Keratinocyte (primary cell): ENCODE measurements around the gene UBA6. TPM values are rescaled to one million over a fixed set of nuclear protein-coding genes. Genes with fewer than 3 reads are reported as not detected.

Source experiments
- DNase-seq: peaks from one replicate; pipeline ENCODE4 v3.0.0-alpha.2; 2011; ENCODE audit warnings: low read depth, missing footprints, low spot score
- FAIRE-seq: peaks from 2 replicates; lab custom pipeline; 2011; peaks lifted over from hg19 to GRCh38; lab: Jason Lieb, UNC
- H2AFZ ChIP-seq: 2 replicates; pipeline ENCODE4 v1.6.0; 2012; ENCODE audit warnings: low read length, control low read depth, inconsistent platforms; ENCODE audit not compliant: control insufficient read depth
- H3K27ac ChIP-seq: 2 replicates; pipeline ENCODE4 v1.5.1; 2011; ENCODE audit warnings: low read length; ENCODE audit not compliant: control insufficient read depth, insufficient read depth
- H3K27me3 ChIP-seq: 3 replicates; pipeline ENCODE4 v1.6.0; 2011; ENCODE audit warnings: low read length; ENCODE audit not compliant: control insufficient read depth, insufficient read depth; ENCODE audit errors: extremely low read depth
- H3K36me3 ChIP-seq, 2 experiments: 2 replicates in 1 of 2; 3 replicates in 1 of 2; pipeline ENCODE4 v1.5.1; 2011; ENCODE audit warnings: low read length in 2 of 2, mild to moderate bottlenecking in 1 of 2; ENCODE audit not compliant: control insufficient read depth in 2 of 2, insufficient read depth in 2 of 2; ENCODE audit errors: extremely low read depth in 1 of 2
- H3K4me1 ChIP-seq: 3 replicates; pipeline ENCODE4 v1.5.1; 2011; ENCODE audit warnings: low read length; ENCODE audit not compliant: control insufficient read depth, insufficient read depth; ENCODE audit errors: extremely low read depth
- H3K4me2 ChIP-seq: 3 replicates; pipeline ENCODE4 v1.6.0; 2011; ENCODE audit warnings: low read depth, low read length; ENCODE audit not compliant: control insufficient read depth, insufficient read depth; ENCODE audit errors: extremely low read depth
- H3K4me3 ChIP-seq, 3 experiments: fragments of 200-600 bp in 1 of 3; sonication (generic) in 1 of 3; 2 replicates in 2 of 3; 3 replicates in 1 of 3; pipeline ENCODE4 v1.5.1; 2011 to 2016; ENCODE audit warnings: low read length in 3 of 3, mild to moderate bottlenecking in 3 of 3, control low read depth in 2 of 3, inconsistent platforms in 1 of 3, low read depth in 1 of 3, mixed read lengths in 1 of 3, mixed run types in 1 of 3, moderate library complexity in 1 of 3; ENCODE audit not compliant: control insufficient read depth in 2 of 3, insufficient read depth in 2 of 3; ENCODE audit errors: extremely low read depth in 1 of 3
- H3K79me2 ChIP-seq: 2 replicates; pipeline ENCODE4 v1.6.0; 2012; ENCODE audit warnings: low read length; ENCODE audit not compliant: control insufficient read depth, insufficient read depth
- H3K9ac ChIP-seq: 3 replicates; pipeline ENCODE4 v1.6.0; 2011; ENCODE audit warnings: low read length; ENCODE audit not compliant: control insufficient read depth, insufficient read depth; ENCODE audit errors: extremely low read depth
- H3K9me1 ChIP-seq: 3 replicates; pipeline ENCODE4 v1.6.0; 2011; ENCODE audit warnings: low read length; ENCODE audit not compliant: control insufficient read depth, insufficient read depth; ENCODE audit errors: extremely low read depth
- H3K9me3 ChIP-seq: 2 replicates; pipeline ENCODE4 v1.5.1; 2012; ENCODE audit warnings: low read depth, low read length; ENCODE audit not compliant: control insufficient read depth
- H4K20me1 ChIP-seq: 3 replicates; pipeline ENCODE4 v1.6.0; 2011; ENCODE audit warnings: low read length; ENCODE audit not compliant: control insufficient read depth, insufficient read depth; ENCODE audit errors: extremely low read depth
- EZH2 ChIP-seq: IDR thresholded peaks from one replicate; pipeline ENCODE4 v1.6.1; 2012; ENCODE audit warnings: inconsistent platforms, mild to moderate bottlenecking, low read length, moderate library complexity
- dilution Hi-C: fragments of 300-500 bp; cut with MboI; formaldehyde crosslinking; loops from one replicate; pipeline ENCODE4 v1.7.0; 2020; ENCODE audit warnings: low sequenced_read_pairs; ENCODE audit not compliant: extremely low pct_ligation_motif_present
- polyA plus RNA-seq, 5 experiments: library from polyadenylated mRNA; depleted of rRNA in 3 of 5; stranded (reverse) in 3 of 5; stranded (forward) in 1 of 5; unstranded in 1 of 5; fragments of >200 nt; gene quantifications; 1 replicate in 1 of 5; 2 replicates in 3 of 5; 3 replicates in 1 of 5; pipeline versions ENCODE4 v1.2.1 to v1.2.3, GENCODE V29; 2011 to 2012; ENCODE audit warnings: missing spikeins in 2 of 5, low read depth in 1 of 5, low replicate concordance in 1 of 5
- TF ChIP-seq, protein P1 (sequence below), 3 experiments: IDR thresholded peaks in 1 of 3; conservative IDR thresholded peaks in 1 of 3; optimal IDR thresholded peaks in 1 of 3; 2 replicates in 2 of 3; 3 replicates in 1 of 3; pipeline versions ENCODE3 to v1.5.1; 2011; ENCODE audit warnings: low read length in 3 of 3, mild to moderate bottlenecking in 3 of 3, moderate library complexity in 2 of 3, control low read depth in 1 of 3, inconsistent platforms in 1 of 3; ENCODE audit not compliant: insufficient read depth in 2 of 3; ENCODE audit errors: extremely low read depth in 1 of 3

Gene UBA6
- polyA plus RNA-seq, 1 donor (not counting 4 experiments of a cell fraction or from before 2014, with no cell fraction given) = 221 TPM

DNA sequence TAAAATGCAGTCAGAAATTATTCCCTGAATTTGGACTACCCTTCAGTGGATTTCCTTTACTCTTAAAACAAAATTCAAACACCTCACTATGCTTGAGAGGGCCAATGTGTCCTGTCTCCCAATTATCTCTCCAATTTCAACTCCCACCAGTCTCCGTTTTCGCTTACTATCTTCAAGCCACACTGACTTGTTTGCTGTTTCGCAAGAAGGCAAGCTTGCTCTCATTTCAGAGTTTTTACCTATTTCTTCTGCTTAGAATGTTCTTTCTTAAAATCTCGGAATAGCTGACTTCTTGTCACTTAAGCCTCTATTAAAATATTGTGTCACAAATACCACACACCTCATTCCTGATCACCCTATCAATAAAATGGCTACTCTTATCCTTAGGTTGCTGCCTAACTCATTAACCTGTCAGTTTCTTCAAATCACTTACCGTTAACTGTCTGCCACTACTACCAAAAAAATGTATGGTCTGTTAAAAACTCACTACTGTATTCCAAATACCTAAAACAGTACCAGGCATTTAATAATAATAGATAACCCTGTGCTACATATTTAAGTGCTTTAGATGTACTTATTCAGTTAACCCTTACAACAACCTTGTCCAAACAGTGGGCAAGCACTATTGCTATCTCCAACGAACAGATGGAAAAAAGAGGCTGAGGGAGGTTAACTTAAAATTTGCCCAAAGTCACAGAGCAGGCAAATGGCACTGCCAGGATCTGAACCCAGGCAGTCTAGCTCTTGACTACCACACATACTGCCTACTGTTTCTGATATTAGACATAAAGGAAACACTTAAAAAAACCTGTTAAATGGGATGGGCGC is 2.9 kb downstream of the UBA6 start:
- H3K27me3 ChIP-seq = no peaks in the 10 kb centered on the region
- H3K9ac ChIP-seq = no peak overlapping the region
- H3K36me3 ChIP-seq = peaks cover 0 to 2% of the 10 kb centered on the region in 2 experiments
- H2AFZ ChIP-seq = no peak overlapping the region
- no peak overlapping the region for H3K27ac ChIP-seq
- H4K20me1 ChIP-seq = no peaks in the 10 kb centered on the region
- H3K4me3 ChIP-seq = peak overlapping the region in 1 of 3 experiments; percentile 13
- H3K79me2 ChIP-seq = peaks cover 92% of the 10 kb centered on the region
- no peaks in the 10 kb centered on the region for H3K9me3 ChIP-seq
- peak overlapping the region; percentile 94 for H3K4me2 ChIP-seq
- H3K9me1 ChIP-seq = no peaks in the 10 kb centered on the region
- TF ChIP-seq EZH2 = no peak
- TF ChIP-seq, protein P1, sequence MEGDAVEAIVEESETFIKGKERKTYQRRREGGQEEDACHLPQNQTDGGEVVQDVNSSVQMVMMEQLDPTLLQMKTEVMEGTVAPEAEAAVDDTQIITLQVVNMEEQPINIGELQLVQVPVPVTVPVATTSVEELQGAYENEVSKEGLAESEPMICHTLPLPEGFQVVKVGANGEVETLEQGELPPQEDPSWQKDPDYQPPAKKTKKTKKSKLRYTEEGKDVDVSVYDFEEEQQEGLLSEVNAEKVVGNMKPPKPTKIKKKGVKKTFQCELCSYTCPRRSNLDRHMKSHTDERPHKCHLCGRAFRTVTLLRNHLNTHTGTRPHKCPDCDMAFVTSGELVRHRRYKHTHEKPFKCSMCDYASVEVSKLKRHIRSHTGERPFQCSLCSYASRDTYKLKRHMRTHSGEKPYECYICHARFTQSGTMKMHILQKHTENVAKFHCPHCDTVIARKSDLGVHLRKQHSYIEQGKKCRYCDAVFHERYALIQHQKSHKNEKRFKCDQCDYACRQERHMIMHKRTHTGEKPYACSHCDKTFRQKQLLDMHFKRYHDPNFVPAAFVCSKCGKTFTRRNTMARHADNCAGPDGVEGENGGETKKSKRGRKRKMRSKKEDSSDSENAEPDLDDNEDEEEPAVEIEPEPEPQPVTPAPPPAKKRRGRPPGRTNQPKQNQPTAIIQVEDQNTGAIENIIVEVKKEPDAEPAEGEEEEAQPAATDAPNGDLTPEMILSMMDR (optimal IDR thresholded peaks at IDR 0.05 in 1 of 3, IDR thresholded peaks at IDR 0.05 in 1 of 3, conservative IDR thresholded peaks at IDR 0.05 in 1 of 3; ENCODE audit: extremely low read depth in 1 of 3, insufficient read depth in 2 of 3, low read length in 3 of 3) = no peak
- H3K4me1 ChIP-seq = peaks cover 20% of the 10 kb centered on the region
- dilution Hi-C loops = no loop called here
- FAIRE-seq (peak; percentile 5), DNase-seq (no peak)

DNA sequence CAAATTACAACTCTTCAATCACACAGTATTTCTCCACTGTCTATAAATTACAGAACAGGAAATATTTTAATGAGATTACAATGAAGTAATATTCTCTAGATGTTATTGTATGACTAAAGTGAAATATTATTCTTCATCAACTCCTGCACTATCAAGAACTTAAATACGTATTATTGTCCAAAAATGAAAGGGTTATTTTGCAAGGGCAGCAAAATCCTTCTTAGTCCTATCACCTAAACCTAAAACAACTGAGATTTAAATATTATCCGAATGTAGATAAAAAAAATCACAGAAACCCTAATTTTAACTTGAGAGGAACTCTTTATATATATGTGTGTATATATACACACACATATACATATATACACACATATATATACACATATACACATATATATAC is 4.9 kb downstream of the UBA6 start:
- H3K4me3 ChIP-seq = no peak overlapping the region
- H3K36me3 ChIP-seq = peaks cover 8 to 9% of the 10 kb centered on the region in 2 experiments
- H3K9me3 ChIP-seq = no peaks in the 10 kb centered on the region
- dilution Hi-C loops = no loop called here
- H3K27ac ChIP-seq = no peak overlapping the region
- H3K79me2 ChIP-seq = peaks cover 93% of the 10 kb centered on the region
- no peak overlapping the region for H3K9ac ChIP-seq
- TF ChIP-seq EZH2 = no peak
- TF ChIP-seq, protein P1 (optimal IDR thresholded peaks at IDR 0.05 in 1 of 3, IDR thresholded peaks at IDR 0.05 in 1 of 3, conservative IDR thresholded peaks at IDR 0.05 in 1 of 3; ENCODE audit: extremely low read depth in 1 of 3, insufficient read depth in 2 of 3, low read length in 3 of 3) = no peak
- no peaks in the 10 kb centered on the region for H3K27me3 ChIP-seq
- FAIRE-seq (no peak), DNase-seq (no peak)
- no peak overlapping the region for H2AFZ ChIP-seq
- no peak overlapping the region for H3K4me2 ChIP-seq
- H3K9me1 ChIP-seq = no peaks in the 10 kb centered on the region
- no peaks in the 10 kb centered on the region for H4K20me1 ChIP-seq
- H3K4me1 ChIP-seq = peaks cover 12% of the 10 kb centered on the region
